HAP-1 (cell line): ENCODE data around the gene EBF4.
"Not testable (repeated sequence)": the region's sequence is repeated elsewhere in the genome, so short reads cannot be mapped to it uniquely, and the experiment has no call there.

Experiments used
- DNase-seq, 2 experiments: peaks; one replicate each; pipeline ENCODE4 v3.0.0-alpha.2; 2016 to 2020; ENCODE audit warnings: low spot score in 2 of 2
- H3K27me3 ChIP-seq: fragments of 250-450 bp; sonication (Bioruptor Pico); 2 replicates; pipeline ENCODE4 v1.5.1; 2020; ENCODE audit warnings: low read depth, mild to moderate bottlenecking, moderate library complexity
- H3K36me3 ChIP-seq: fragments of 250-450 bp; sonication (Bioruptor Pico); replicated peaks from 2 replicates; pipeline ENCODE4 v1.5.1; 2020; ENCODE audit warnings: mild to moderate bottlenecking
- H3K4me1 ChIP-seq: fragments of 250-450 bp; sonication (Bioruptor Pico); 2 replicates; pipeline ENCODE4 v1.5.1; 2020; ENCODE audit warnings: mild to moderate bottlenecking
- H3K4me3 ChIP-seq: fragments of 250-450 bp; sonication (Bioruptor Pico); 2 replicates; pipeline ENCODE4 v1.5.1; 2020; ENCODE audit warnings: mild to moderate bottlenecking, moderate library complexity
- H3K9me3 ChIP-seq: fragments of 250-450 bp; sonication (Bioruptor Pico); 2 replicates; pipeline ENCODE4 v1.5.1; 2020; ENCODE audit warnings: mild to moderate bottlenecking, moderate library complexity
- in situ Hi-C: fragments of 300-500 bp; cut with MboI; formaldehyde crosslinking; loops from 3 replicates; pipeline ENCODE4 v1.14.3; 2020; ENCODE audit warnings: low sequenced_read_pairs, inconsistent platforms, mixed read lengths

EBF4 gene

GRCh38 chr20:2770091-2770490, 77.5 kb downstream of the EBF4 start:
- H3K9me3 ChIP-seq, in situ Hi-C loops, H3K4me3 ChIP-seq: not testable (repeated sequence)

GRCh38 chr20:2771631-2772080, 79.1 kb downstream of the EBF4 start:
- H3K36me3 ChIP-seq, result no peaks in the 10 kb centered on the region
- in situ Hi-C loops, result no loop called here
- no peaks in the 10 kb centered on the region for H3K9me3 ChIP-seq
- DNase-seq, result no peak
- no peaks in the 10 kb centered on the region for H3K4me1 ChIP-seq
- H3K27me3 ChIP-seq, result peaks cover 5% of the 10 kb centered on the region; the same call in 1 of the 2 replicates
- H3K4me3 ChIP-seq, result no peak overlapping the region

More at GRCh38 chr20:2770091-2770490, 77.5 kb downstream of the EBF4 start:
- not testable (repeated sequence) for H3K36me3 ChIP-seq, H3K27me3 ChIP-seq, H3K4me1 ChIP-seq, DNase-seq

GRCh38 chr20:2773812-2774211, 81.2 kb downstream of the EBF4 start:
- Histone ChIP-seq H3K9me3 (no peaks in the 10 kb centered on the region), H3K36me3 (no peaks in the 10 kb centered on the region), H3K4me3 (no peak overlapping the region), H3K4me1 (no peaks in the 10 kb centered on the region), H3K27me3 (peaks cover 3% of the 10 kb centered on the region; the same call in 1 of the 2 replicates)
- no peak for DNase-seq
- in situ Hi-C loops, result no loop called here

GRCh38 chr20:2775139-2775538, 82.6 kb downstream of the EBF4 start:
- DNase-seq, result no peak
- no peaks in the 10 kb centered on the region for H3K4me1 ChIP-seq
- H3K36me3 ChIP-seq, result no peaks in the 10 kb centered on the region
- no peaks in the 10 kb centered on the region for H3K9me3 ChIP-seq
- no peaks in the 10 kb centered on the region; the same call in 1 of the 2 replicates for H3K27me3 ChIP-seq
- in situ Hi-C loops, result no loop called here
- no peak overlapping the region for H3K4me3 ChIP-seq

GRCh38 chr20:2778602-2779321, 86.2 kb downstream of the EBF4 start:
- H3K4me3 ChIP-seq, result no peak overlapping the region
- in situ Hi-C loops, result no loop called here
- DNase-seq, result no peak
- peaks cover 3% of the 10 kb centered on the region for H3K27me3 ChIP-seq
- no peaks in the 10 kb centered on the region for H3K36me3 ChIP-seq
- H3K9me3 ChIP-seq, result no peaks in the 10 kb centered on the region
- H3K4me1 ChIP-seq, result no peaks in the 10 kb centered on the region

- Histone ChIP-seq H3K4me1 (no peaks in the 10 kb centered on the region), H3K9me3 (no peaks in the 10 kb centered on the region), H3K4me3 (no peak overlapping the region), H3K36me3 (no peaks in the 10 kb centered on the region), H3K27me3 (peaks cover 3% of the 10 kb centered on the region)
- in situ Hi-C loops, result no loop called here
- DNase-seq, result no peak
These were observed 88.4 kb downstream of the EBF4 start for GRCh38 chr20:2780948-2781347.

- in situ Hi-C loops, result no loop called here
These were observed 91.5 kb downstream of the EBF4 start for GRCh38 chr20:2783908-2784566.

GRCh38 chr20:2793471-2793870, 100.9 kb downstream of the EBF4 start:
- DNase-seq, result no peak
- Histone ChIP-seq H3K27me3 (no peaks in the 10 kb centered on the region), H3K4me3 (no peak overlapping the region), H3K4me1 (no peaks in the 10 kb centered on the region), H3K9me3 (no peaks in the 10 kb centered on the region), H3K36me3 (peaks cover 30% of the 10 kb centered on the region)
- in situ Hi-C loops, result no loop called here

More at GRCh38 chr20:2783908-2784566, 91.5 kb downstream of the EBF4 start:
- Histone ChIP-seq H3K4me1 (no peaks in the 10 kb centered on the region), H3K4me3 (no peak overlapping the region), H3K36me3 (no peaks in the 10 kb centered on the region), H3K27me3 (peaks cover 3% of the 10 kb centered on the region; the same call in 1 of the 2 replicates), H3K9me3 (no peaks in the 10 kb centered on the region)
- DNase-seq, result no peak

- Histone ChIP-seq H3K9me3 (no peaks in the 10 kb centered on the region), H3K4me1 (no peaks in the 10 kb centered on the region; the same call in 1 of the 2 replicates), H3K27me3 (no peaks in the 10 kb centered on the region), H3K4me3 (no peak overlapping the region), H3K36me3 (peaks cover 33% of the 10 kb centered on the region)
- DNase-seq, result no peak
- in situ Hi-C loops, result no loop called here
These were observed 101.7 kb downstream of the EBF4 start for GRCh38 chr20:2794202-2794748.

- Histone ChIP-seq H3K4me1 (peaks cover 2% of the 10 kb centered on the region; the same call in 1 of the 2 replicates), H3K36me3 (peaks cover 33% of the 10 kb centered on the region), H3K9me3 (no peaks in the 10 kb centered on the region), H3K4me3 (no peak overlapping the region), H3K27me3 (no peaks in the 10 kb centered on the region)
- in situ Hi-C loops, result no loop called here
- no peak for DNase-seq
These were observed 102.4 kb downstream of the EBF4 start for GRCh38 chr20:2794866-2795447.

- no peak for DNase-seq
- H3K4me3 ChIP-seq, result no peak overlapping the region
- in situ Hi-C loops, result no loop called here
- H3K9me3 ChIP-seq, result no peaks in the 10 kb centered on the region
- H3K27me3 ChIP-seq, result no peaks in the 10 kb centered on the region
- H3K4me1 ChIP-seq, result peaks cover 2% of the 10 kb centered on the region; the same call in 1 of the 2 replicates
- H3K36me3 ChIP-seq, result peaks cover 33% of the 10 kb centered on the region
These were observed 102.9 kb downstream of the EBF4 start for GRCh38 chr20:2795451-2795850.

GRCh38 chr20:2796011-2796660, 103.6 kb downstream of the EBF4 start:
- H3K9me3 ChIP-seq, result no peaks in the 10 kb centered on the region
- H3K4me1 ChIP-seq, result peaks cover 6% of the 10 kb centered on the region
- H3K4me3 ChIP-seq, result no peak overlapping the region
- H3K36me3 ChIP-seq, result peaks cover 33% of the 10 kb centered on the region
- DNase-seq, result no peak
- no peaks in the 10 kb centered on the region for H3K27me3 ChIP-seq
- in situ Hi-C loops, result no loop called here

- H3K4me3 ChIP-seq, result no peak overlapping the region
- H3K4me1 ChIP-seq, result peaks cover 11% of the 10 kb centered on the region
- H3K9me3 ChIP-seq, result no peaks in the 10 kb centered on the region
- in situ Hi-C loops, result no loop called here
- H3K36me3 ChIP-seq, result peaks cover 33% of the 10 kb centered on the region
- no peak for DNase-seq
- no peaks in the 10 kb centered on the region for H3K27me3 ChIP-seq
These were observed 104.8 kb downstream of the EBF4 start for GRCh38 chr20:2797136-2797983.
